Stomach (tissue), 4 donors: ENCODE results near the gene MPC2.

Experiments
- CTCF ChIP-seq, 7 experiments: fragments of 450-650 bp in 4 of 7; fragments of 200-600 bp in 3 of 7; sonication (generic) in 3 of 7; IDR thresholded peaks; one replicate each; pipeline ENCODE4 v1.5.1; 2016 to 2019; ENCODE audit warnings: antibody characterized with exemption in 7 of 7, control low read depth in 2 of 7, mild to moderate bottlenecking in 1 of 7
- EP300 ChIP-seq: sonication (generic); formaldehyde crosslinking; IDR thresholded peaks from one replicate; pipeline ENCODE4 v1.6.1; 2017; ENCODE audit warnings: antibody characterized with exemption
- POLR2A ChIP-seq, 4 donors: fragments of 450-650 bp; IDR thresholded peaks; one replicate each; pipeline ENCODE4 v1.6.1; 2016; ENCODE audit warnings: antibody characterized with exemption in 4 of 4, control low read depth in 2 of 4, mild to moderate bottlenecking in 1 of 4, moderate library complexity in 1 of 4
- POLR2AphosphoS5 ChIP-seq, 3 donors: sonication (generic); formaldehyde crosslinking; IDR thresholded peaks; one replicate each; pipeline ENCODE4 v1.6.1; 2016; ENCODE audit warnings: antibody characterized with exemption in 3 of 3

- no peak for TF ChIP-seq POLR2A (IDR thresholded peaks at IDR 0.05)
- no peak for TF ChIP-seq POLR2AphosphoS5 (IDR thresholded peaks at IDR 0.05)
- no peak for TF ChIP-seq CTCF (IDR thresholded peaks at IDR 0.05)
- no peak for TF ChIP-seq EP300
Measured at GRCh38 chr1:167928457-167928852, 8.4 kb downstream of the MPC2 start.
